WTC11 (cell line): ENCODE results near the gene NDUFA11. TPM values are rescaled to one million over a fixed set of nuclear protein-coding genes. Genes with fewer than 3 reads are reported as not detected.
"Not testable (repeated sequence)": the region's sequence is repeated elsewhere in the genome, so short reads cannot be mapped to it uniquely, and the experiment has no call there.

Source experiments
- ATAC-seq: fragments of 200-7000 bp; cut with Tn5 transposase; 2 replicates; pipeline ENCODE4 v1.10.0; 2021; ENCODE audit warnings: mild to moderate bottlenecking, moderate library complexity
- CTCF ChIA-PET: fragments of 300-600 bp; sonication (Branson Sonifier 250); formaldehyde crosslinking; loops from one replicate; lab custom pipeline; 2021; ENCODE audit warnings: antibody characterized with exemption; lab: Charles Lee
- POLR2A ChIA-PET: fragments of 350-600 bp; sonication (Branson Sonifier 250); formaldehyde crosslinking; loops from one replicate; lab custom pipeline; 2021; ENCODE audit warnings: antibody characterized with exemption; lab: Charles Lee
- DNase-seq: peaks from one replicate; pipeline ENCODE4 v3.0.0; 2021; ENCODE audit warnings: low spot score
- H3K27ac Mint-ChIP-seq: 2 replicates; pipeline ENCODE4 v1.8.0; 2021; ENCODE audit warnings: mixed read lengths
- H3K27me3 Mint-ChIP-seq: 2 replicates; pipeline ENCODE4 v1.8.0; 2021; ENCODE audit warnings: low read depth, mild to moderate bottlenecking, moderate library complexity, mixed read lengths
- H3K36me3 Mint-ChIP-seq: 2 replicates; pipeline ENCODE4 v1.8.0; 2021; ENCODE audit warnings: mixed read lengths
- H3K4me1 Mint-ChIP-seq: 2 replicates; pipeline ENCODE4 v1.8.0; 2022; ENCODE audit warnings: mixed read lengths
- H3K4me3 Mint-ChIP-seq: 2 replicates; pipeline ENCODE4 v1.8.0; 2021; ENCODE audit warnings: mild to moderate bottlenecking, moderate library complexity, mixed read lengths
- H3K9me3 Mint-ChIP-seq: 2 replicates; pipeline ENCODE4 v1.8.0; 2021; ENCODE audit warnings: mixed read lengths
- EMX1 ChIP-seq: fragments of 250-450 bp; sonication (Bioruptor Pico); IDR thresholded peaks from 2 replicates; pipeline ENCODE4 v1.8.0; 2021; ENCODE audit warnings: mild to moderate bottlenecking
- ESRRA ChIP-seq: sonication (generic); formaldehyde crosslinking; IDR thresholded peaks from 2 replicates; pipeline ENCODE4 v1.8.1; 2022; ENCODE audit warnings: mild to moderate bottlenecking, missing genetic modification reagents, borderline replicate concordance
- GRHL2 ChIP-seq: fragments of 250-450 bp; sonication (Bioruptor Pico); IDR thresholded peaks from 2 replicates; pipeline ENCODE4 v1.8.0; 2022; ENCODE audit warnings: mild to moderate bottlenecking, moderate library complexity; ENCODE audit not compliant: insufficient replicate concordance, severe bottlenecking
- MYBL2 ChIP-seq: sonication (generic); formaldehyde crosslinking; IDR thresholded peaks from 2 replicates; pipeline ENCODE4 v1.8.1; 2023; ENCODE audit warnings: mild to moderate bottlenecking, moderate library complexity, missing genetic modification reagents
- NR2C2 ChIP-seq: sonication (generic); formaldehyde crosslinking; IDR thresholded peaks from 2 replicates; pipeline ENCODE4 v1.8.0; 2022; ENCODE audit warnings: mild to moderate bottlenecking, missing genetic modification reagents
- OVOL2 ChIP-seq: fragments of 250-450 bp; sonication (Bioruptor Pico); IDR thresholded peaks from 2 replicates; pipeline ENCODE4 v1.9.0; 2021; ENCODE audit warnings: mild to moderate bottlenecking, borderline replicate concordance
- total RNA-seq: library from RNA; stranded (reverse); gene quantifications from 3 replicates; pipeline ENCODE4 v1.2.3, GENCODE V29; 2021
- TF ChIP-seq, protein P1 (sequence below): sonication (generic); formaldehyde crosslinking; IDR thresholded peaks from 2 replicates; pipeline ENCODE4 v1.8.0; 2022; ENCODE audit warnings: mild to moderate bottlenecking, missing genetic modification reagents
- TF ChIP-seq, protein P2 (sequence below): fragments of 250-450 bp; sonication (Bioruptor Pico); IDR thresholded peaks from 2 replicates; pipeline ENCODE4 v1.9.0; 2021; ENCODE audit warnings: moderate library complexity, mild to moderate bottlenecking, inconsistent platforms, borderline replicate concordance
- TF ChIP-seq, protein P3 (sequence below): fragments of 250-450 bp; sonication (Bioruptor Pico); IDR thresholded peaks from 2 replicates; pipeline ENCODE4 v1.8.0; 2021; ENCODE audit warnings: mild to moderate bottlenecking
- TF ChIP-seq, protein P4 (sequence below): sonication (generic); formaldehyde crosslinking; conservative IDR thresholded peaks from 2 replicates; pipeline ENCODE4 v1.8.1; 2023; ENCODE audit warnings: mild to moderate bottlenecking, low read depth, missing genetic modification reagents, moderate library complexity
- TF ChIP-seq, protein P5 (sequence below): sonication (generic); formaldehyde crosslinking; IDR thresholded peaks from 2 replicates; pipeline ENCODE4 v1.8.0; 2023; ENCODE audit warnings: missing genetic modification reagents
- TF ChIP-seq, protein P6 (sequence below): sonication (generic); formaldehyde crosslinking; IDR thresholded peaks from 2 replicates; pipeline ENCODE4 v1.8.1; 2023; ENCODE audit warnings: mild to moderate bottlenecking, missing genetic modification reagents, moderate library complexity
- TF ChIP-seq, protein P7 (sequence below): fragments of 250-450 bp; sonication (Bioruptor Pico); conservative IDR thresholded peaks from 2 replicates; pipeline ENCODE4 v1.9.0; 2021; ENCODE audit warnings: mild to moderate bottlenecking

Gene NDUFA11
- total RNA-seq, 1 experiment from 2014 or later = 261 TPM

DNA sequence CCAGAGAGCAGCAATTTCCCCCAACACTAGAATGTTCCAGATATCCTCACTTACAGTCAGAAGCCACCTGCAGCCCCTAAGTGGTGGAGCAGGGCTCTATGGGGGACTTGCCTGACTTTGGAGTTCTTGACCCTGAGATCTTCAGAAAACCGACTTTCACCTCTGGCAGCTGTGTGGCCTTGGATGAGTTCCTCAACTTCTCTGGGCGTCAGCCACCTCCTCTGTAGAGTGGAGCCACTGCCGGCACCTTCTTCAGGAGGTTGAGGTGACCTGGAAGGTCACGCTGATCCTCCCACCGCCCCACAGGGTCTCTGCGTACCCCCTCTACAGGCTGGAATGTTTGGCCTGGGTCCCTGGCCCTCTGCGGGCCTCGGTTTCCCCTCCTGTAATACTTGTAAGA is 26.2 kb downstream of the NDUFA11 start (continued):
- TF ChIP-seq, protein P1, sequence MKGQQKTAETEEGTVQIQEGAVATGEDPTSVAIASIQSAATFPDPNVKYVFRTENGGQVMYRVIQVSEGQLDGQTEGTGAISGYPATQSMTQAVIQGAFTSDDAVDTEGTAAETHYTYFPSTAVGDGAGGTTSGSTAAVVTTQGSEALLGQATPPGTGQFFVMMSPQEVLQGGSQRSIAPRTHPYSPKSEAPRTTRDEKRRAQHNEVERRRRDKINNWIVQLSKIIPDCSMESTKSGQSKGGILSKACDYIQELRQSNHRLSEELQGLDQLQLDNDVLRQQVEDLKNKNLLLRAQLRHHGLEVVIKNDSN = no peak
- TF ChIP-seq NR2C2 (CRISPR knock-in tag) (no peak), ESRRA (no peak), GRHL2 (CRISPR knock-in tag) (no peak), OVOL2 (no peak)
- TF ChIP-seq, protein P2, sequence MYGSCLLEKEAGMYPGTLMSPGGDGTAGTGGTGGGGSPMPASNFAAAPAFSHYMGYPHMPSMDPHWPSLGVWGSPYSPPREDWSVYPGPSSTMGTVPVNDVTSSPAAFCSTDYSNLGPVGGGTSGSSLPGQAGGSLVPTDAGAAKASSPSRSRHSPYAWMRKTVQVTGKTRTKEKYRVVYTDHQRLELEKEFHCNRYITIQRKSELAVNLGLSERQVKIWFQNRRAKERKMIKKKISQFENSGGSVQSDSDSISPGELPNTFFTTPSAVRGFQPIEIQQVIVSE = no peak
- TF ChIP-seq, protein P3, sequence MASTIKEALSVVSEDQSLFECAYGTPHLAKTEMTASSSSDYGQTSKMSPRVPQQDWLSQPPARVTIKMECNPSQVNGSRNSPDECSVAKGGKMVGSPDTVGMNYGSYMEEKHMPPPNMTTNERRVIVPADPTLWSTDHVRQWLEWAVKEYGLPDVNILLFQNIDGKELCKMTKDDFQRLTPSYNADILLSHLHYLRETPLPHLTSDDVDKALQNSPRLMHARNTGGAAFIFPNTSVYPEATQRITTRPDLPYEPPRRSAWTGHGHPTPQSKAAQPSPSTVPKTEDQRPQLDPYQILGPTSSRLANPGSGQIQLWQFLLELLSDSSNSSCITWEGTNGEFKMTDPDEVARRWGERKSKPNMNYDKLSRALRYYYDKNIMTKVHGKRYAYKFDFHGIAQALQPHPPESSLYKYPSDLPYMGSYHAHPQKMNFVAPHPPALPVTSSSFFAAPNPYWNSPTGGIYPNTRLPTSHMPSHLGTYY = no peak
- TF ChIP-seq, protein P4, sequence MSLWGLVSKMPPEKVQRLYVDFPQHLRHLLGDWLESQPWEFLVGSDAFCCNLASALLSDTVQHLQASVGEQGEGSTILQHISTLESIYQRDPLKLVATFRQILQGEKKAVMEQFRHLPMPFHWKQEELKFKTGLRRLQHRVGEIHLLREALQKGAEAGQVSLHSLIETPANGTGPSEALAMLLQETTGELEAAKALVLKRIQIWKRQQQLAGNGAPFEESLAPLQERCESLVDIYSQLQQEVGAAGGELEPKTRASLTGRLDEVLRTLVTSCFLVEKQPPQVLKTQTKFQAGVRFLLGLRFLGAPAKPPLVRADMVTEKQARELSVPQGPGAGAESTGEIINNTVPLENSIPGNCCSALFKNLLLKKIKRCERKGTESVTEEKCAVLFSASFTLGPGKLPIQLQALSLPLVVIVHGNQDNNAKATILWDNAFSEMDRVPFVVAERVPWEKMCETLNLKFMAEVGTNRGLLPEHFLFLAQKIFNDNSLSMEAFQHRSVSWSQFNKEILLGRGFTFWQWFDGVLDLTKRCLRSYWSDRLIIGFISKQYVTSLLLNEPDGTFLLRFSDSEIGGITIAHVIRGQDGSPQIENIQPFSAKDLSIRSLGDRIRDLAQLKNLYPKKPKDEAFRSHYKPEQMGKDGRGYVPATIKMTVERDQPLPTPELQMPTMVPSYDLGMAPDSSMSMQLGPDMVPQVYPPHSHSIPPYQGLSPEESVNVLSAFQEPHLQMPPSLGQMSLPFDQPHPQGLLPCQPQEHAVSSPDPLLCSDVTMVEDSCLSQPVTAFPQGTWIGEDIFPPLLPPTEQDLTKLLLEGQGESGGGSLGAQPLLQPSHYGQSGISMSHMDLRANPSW (CRISPR knock-in tag) = no peak
- TF ChIP-seq, protein P5, sequence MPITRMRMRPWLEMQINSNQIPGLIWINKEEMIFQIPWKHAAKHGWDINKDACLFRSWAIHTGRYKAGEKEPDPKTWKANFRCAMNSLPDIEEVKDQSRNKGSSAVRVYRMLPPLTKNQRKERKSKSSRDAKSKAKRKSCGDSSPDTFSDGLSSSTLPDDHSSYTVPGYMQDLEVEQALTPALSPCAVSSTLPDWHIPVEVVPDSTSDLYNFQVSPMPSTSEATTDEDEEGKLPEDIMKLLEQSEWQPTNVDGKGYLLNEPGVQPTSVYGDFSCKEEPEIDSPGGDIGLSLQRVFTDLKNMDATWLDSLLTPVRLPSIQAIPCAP (CRISPR knock-in tag) = no peak

DNA sequence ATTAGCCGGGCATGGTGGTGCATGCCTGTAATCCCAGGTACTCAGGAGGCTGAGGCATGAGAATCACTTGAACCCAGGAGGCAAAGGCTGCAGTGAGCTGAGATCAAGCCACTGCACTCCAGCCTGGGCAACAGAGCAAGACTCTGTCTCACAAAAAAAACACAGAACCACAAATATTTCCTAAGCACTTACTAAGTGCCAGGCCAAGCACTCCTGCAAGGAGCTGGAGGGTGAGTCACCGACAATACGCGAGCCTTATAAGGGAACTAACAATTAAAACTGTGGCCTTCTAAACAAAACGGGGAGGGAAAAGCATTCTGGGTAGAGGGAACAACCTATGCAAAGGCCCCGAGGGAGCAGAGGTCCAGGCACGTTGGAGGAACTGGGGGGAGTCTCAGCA is 29.1 kb downstream of the NDUFA11 start:
- H3K4me3 Mint-ChIP-seq, H3K36me3 Mint-ChIP-seq, ATAC-seq, POLR2A ChIA-PET, H3K9me3 Mint-ChIP-seq, DNase-seq, H3K27ac Mint-ChIP-seq, H3K4me1 Mint-ChIP-seq, H3K27me3 Mint-ChIP-seq: not testable (repeated sequence)
- CTCF ChIA-PET = interaction anchor here (0.7 to 1.7 kb wide), 2 partner anchors 15 to 70 kb away, joined by 3 to 8 read pairs; no protein-coding TSS in a partner anchor

DNA sequence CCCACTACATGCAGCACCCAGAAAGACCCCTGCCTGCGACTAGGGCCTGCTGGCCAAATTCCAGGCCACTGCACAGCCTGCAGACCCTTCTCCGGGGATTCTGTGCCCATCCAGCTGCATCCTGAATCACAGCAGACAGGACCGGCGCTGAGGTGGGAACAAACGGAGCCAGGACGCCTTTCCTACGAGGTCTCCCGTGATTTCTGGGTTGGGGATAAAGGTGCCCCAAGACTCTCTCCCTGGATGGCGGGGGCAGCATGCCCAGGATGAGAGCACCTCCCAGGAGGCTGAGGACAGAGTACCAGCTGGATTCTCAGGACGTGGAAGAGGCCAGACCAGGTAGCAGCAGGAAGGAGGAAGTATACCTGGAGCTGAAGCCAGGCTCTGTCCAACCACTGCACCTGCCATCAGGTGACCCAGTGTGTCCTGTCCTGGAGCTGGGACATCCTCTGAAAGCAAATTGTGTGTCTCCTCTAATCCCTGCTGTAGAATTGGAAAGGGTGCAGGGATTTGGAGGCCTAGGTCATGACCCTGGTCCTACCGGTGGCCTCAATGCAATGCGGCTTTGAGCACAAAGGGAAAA is 29.9 kb downstream of the NDUFA11 start:
- no peaks in the 10 kb centered on the region for H3K36me3 Mint-ChIP-seq
- no peak for TF ChIP-seq MYBL2
- TF ChIP-seq, protein P6, sequence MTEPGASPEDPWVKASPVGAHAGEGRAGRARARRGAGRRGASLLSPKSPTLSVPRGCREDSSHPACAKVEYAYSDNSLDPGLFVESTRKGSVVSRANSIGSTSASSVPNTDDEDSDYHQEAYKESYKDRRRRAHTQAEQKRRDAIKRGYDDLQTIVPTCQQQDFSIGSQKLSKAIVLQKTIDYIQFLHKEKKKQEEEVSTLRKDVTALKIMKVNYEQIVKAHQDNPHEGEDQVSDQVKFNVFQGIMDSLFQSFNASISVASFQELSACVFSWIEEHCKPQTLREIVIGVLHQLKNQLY = no peak
- no peak for TF ChIP-seq EMX1 (CRISPR knock-in tag)
- TF ChIP-seq, protein P7, sequence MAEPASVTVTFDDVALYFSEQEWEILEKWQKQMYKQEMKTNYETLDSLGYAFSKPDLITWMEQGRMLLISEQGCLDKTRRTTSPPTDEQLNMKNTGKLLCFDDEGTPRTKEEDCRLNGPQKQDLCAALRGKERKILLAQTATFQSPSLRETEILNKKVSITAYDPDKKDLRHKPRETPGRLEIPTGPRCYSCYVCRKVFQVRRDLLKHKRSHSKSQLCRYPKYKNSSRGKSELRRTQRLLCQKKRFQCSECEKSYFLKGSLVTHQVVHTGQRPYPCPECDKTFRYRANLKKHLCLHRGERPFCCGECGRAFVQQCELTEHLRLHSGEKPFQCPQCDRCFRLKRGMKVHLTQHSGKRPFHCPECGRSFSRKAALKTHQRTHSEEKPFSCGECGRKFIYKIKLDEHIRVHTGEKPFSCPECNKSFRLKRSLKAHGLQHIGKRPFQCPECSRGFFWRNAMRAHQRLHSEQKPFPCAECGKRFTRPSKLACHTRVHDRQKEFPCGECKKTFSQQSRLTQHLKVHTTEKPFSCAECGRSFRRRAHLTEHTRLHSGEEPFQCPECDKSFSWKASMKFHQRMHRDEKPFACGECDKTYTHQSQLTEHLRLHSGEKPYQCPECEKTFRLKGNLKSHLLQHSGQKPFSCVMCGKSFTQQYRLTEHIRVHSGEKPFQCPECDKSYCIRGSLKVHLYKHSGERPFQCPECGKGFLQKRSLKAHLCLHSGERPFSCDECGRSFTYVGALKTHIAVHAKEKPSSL (CRISPR knock-in tag) = no peak
- H3K9me3 Mint-ChIP-seq = no peaks in the 10 kb centered on the region
- ATAC-seq (no peak), DNase-seq (no peak)
- H3K4me3 Mint-ChIP-seq = no peak overlapping the region
- CTCF ChIA-PET = interaction anchor here (1.7 kb wide), 1 partner anchor 70 kb away, joined by 8 read pairs; no protein-coding TSS in a partner anchor
- H3K27me3 Mint-ChIP-seq = no peaks in the 10 kb centered on the region; the same call in 1 of the 2 replicates
- H3K4me1 Mint-ChIP-seq = no peaks in the 10 kb centered on the region
- no peak overlapping the region for H3K27ac Mint-ChIP-seq
- POLR2A ChIA-PET = no interaction called here
